HG02571 (cell line): ENCODE measurements around the gene KRT5.

Experiments used
- ATAC-seq: cut with Tn5 transposase; IDR thresholded peaks from one replicate; pipeline ENCODE4 v1.9.1; 2021; ENCODE audit warnings: mild to moderate bottlenecking, moderate library complexity; ENCODE audit not compliant: unreplicated experiment

Gene KRT5

DNA sequence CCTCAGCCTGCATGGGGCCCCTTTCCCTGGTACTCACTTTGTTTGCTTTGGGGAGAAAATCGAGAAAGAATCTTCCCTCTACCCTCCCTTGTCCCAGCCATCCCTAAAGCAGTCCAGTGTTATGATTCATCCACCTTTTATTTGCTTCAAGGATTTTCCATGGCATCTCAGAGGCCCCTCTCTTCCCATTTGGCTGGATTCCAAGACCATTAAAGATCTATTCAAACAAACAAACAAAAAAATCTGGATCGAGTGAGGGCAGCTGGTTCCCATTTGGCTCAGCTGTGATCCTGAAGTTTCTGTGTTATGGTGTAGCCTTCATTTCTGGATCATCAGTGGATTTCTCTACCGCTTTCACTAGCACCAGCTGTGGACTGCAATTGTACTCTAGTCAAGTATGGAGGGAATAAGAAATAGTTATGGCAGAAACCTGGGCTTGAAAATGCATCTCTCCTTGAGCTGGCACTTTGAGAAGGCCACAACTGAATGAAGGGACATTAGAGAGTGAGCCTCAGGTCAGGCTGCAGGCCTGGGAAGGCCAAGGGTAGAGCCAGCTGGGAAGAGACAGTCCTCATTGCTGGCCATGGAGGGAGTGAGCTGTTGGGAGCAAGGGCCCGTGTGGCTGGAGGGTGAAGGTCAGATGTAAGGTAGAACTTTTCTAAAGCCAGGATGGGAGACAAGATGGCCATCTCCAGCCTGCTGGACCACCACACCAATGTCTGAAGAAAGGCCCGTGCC is 19.1 kb upstream of the KRT5 start:
- ATAC-seq, result no peak

- no peak for ATAC-seq
Observed at GRCh38 chr12:52537101-52537500, 16.9 kb upstream of the KRT5 start.

DNA sequence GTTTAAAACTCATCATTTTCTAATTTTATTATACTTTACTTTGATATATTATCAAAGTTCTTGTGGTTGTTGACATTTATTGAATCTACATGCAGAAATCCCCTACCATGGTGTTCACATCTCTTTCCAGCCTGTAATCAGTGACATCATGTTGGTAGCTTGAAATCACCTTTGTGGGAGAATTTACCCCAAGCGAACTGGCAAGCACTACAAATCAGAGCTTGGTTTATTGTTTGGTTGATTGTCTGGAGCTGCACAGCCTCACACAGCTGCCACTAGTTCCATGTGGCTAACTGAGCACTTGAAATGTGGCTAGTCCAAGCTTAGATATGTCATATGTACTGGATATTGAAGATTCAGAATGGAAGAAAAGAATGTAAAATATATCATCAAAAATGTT is 15.4 kb upstream of the KRT5 start:
- ATAC-seq, result no peak

GRCh38 chr12:52534482-52534881 is 14.3 kb upstream of the KRT5 start:
- ATAC-seq, result no peak

- ATAC-seq, result no peak
Observed at GRCh38 chr12:52533686-52534470, 13.7 kb upstream of the KRT5 start.

- ATAC-seq, result no peak
Observed at GRCh38 chr12:52532636-52533035, 12.4 kb upstream of the KRT5 start.

GRCh38 chr12:52531566-52532300 is 11.5 kb upstream of the KRT5 start:
- no peak for ATAC-seq

DNA sequence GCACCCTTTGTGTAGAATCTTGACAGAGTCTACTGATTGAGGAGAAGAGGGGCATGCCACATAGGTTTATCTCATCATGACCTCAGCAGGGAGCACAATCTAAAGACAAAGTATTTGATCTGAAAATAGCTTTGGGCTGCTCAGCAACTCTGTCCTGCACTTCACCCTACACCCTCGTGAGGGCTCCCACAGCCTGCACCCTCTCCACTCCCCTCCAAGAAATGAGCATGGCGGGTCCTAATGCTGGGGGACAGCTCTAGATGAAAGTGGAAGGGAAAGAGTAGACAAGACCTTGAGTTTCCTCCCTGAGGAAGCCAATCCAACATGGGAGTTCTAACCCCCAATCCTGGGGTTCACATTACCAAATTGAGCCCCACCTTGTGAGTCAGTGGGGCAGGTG is 10.7 kb upstream of the KRT5 start:
- ATAC-seq, result no peak

GRCh38 chr12:52530366-52530765 is 10.2 kb upstream of the KRT5 start:
- no peak for ATAC-seq

- ATAC-seq, result no peak
Observed at GRCh38 chr12:52529846-52530245, 9.7 kb upstream of the KRT5 start.

DNA sequence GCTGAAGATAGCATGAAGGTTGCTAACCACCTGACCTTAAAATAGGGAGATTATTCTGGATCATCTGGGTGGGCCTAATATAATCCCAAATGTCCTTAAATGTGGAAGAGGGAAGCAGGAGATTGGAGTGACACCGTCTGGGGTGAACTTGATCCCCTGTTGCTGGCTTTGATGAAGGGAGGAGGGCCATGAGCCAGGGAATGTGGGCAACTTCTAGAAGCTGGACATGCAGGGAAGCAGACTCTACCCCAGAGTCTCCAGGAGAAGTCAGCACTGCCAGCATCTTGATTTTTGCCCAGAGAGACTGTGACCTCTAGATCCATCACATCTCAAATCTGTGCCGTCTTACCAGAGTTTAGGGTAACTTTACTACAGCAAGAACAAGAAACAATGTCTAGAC is 9.2 kb upstream of the KRT5 start:
- no peak for ATAC-seq

DNA sequence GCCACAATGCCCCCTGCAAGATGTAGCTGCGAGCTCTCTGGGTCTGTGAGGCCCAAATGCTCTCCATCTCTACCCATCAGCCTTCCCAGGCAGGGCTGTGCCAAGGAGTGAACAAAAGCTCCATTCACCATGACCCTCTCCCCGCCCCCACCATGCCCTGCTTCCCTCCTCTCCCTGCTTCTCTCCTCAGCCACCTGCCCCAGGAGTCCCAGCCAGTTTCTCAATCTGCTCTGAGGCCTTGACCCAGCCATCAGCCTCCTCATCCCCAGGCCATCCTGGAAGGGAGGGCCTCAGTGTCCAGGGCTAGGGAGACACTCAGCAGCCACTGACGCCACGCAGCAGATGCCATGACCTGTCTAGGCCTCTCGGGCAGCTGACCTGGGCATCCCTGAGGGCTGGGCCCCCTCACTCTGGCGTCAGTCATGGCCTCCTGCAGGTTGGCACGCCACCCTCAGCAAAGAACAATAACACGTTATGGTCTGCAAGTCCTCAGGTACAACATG is 8.5 kb upstream of the KRT5 start:
- no peak for ATAC-seq

GRCh38 chr12:52527121-52527800 is 7.1 kb upstream of the KRT5 start:
- no peak for ATAC-seq

DNA sequence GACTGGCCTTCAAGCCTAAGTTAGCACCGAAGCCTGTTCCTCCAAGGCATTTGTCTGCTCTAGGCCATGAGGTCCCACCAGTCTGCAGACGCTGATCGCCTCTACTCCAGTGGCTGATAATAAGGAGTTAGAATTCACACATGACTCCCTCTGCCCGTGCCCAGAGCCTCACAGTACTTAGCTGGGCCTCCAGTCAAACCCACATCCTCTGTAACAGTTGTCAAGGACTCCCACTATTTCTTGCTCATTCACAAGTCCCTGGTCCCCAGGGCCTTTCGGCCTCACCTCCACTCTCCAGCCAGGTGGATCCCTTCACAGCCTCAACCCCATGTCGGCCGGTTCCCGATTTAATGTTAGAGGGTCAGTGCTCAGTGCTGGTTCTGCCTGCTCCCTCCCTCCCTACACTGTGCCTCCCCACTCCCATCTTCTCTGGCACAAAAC is 6.3 kb upstream of the KRT5 start:
- no peak for ATAC-seq

DNA sequence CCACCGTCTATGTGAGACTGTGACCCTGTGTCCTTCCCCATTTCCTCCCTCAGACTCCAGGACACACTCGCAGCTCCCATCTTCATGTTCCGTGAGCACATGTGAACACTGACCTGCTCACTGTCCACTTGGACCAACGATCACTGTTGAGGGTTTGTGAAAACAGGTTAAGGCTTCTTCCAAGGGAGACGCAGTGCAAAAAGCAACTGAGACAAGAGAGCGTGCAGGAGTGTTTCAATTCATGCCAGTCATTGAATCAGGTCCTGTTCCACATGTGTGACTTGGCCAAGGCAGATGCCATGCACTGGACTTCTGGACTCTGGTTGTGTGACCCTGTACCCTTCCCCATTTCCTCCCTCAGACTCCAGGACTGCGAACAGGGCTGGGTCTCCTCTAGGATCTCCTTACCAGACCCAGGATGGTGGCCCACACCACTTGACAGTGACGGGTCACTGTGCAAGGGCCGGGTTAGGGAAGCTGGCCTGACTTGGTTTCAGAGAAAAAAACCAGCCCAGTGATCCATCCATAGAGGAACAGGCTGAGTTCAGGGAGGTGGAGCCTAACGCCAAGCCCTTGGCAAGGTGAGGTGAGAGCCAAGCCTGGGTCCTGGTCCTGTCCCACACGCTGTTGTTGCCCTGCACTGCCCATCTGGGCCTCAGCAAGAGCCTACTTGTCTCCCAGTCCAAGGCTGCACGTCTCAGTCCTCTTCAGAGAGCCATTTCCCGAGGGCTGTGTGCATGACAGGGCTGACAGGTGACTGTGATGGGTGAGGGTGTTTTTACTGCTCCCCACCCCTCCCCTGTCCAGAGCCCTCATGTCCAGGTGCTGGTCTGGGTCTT is 5.7 kb upstream of the KRT5 start:
- ATAC-seq, result no peak

DNA sequence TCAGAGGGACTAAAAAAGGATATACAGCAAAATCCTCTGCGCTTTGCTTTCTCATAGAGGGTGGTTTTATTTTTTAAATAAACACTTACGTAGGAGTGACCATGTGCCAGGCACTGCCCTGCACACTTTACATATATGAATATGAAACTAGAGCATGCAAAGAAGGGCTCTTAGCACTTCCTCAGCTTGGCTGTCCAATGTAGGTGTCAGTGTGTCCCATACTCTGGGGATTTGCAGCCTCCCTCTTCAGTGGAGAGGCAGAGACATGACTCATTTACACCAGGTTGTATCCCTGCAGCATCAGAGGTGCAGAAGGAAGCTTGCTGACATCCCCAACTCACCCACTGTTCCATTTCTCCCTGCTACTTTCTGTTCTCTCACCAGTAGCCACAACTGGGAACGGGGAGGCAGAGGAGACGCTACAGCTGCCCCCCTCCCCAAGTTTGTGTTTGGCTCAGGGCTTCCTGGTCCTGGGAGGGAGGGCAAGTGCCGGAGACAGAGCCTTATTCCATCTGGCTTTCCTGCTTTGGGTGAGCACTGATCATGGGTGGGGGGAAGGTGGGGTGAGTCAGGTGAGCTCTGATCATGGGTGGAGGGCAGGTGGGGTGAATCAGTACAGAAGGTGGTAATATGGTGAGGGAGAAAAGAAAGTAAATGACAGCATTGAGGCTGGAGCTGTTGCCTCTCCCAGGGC is 4.9 kb upstream of the KRT5 start:
- ATAC-seq, result no peak

DNA sequence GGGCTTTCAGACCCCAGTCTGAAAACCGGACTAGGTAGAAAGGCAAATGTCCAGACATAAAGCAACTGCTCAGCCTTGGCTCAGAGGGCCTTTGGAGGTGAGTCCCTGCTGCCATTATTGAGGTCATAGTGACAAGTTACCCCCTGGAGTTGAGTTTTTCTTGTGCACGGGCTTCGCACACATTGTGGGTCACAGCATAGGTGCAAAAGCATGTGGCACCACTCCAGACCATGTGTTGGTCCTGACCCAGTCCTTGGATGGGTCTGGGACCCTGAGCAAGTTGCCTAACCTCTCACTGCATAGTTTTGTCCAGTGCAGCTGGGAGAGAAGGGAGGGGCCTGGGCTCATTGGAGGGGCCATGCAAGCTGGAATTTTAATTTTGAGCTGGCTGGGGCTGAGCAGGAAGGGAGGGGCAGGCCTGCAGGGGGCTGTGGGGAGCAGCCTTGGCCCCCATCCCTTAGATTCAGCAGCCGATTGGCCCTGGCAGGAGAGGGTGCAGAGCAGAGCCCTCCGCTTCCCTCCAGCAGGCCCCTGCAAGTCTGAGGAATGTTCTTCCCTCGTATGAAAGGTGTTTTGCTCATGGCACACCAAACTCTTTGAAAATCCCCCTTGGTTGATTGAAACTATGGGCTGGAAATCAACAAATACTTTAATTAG is 4.2 kb upstream of the KRT5 start:
- ATAC-seq, result no peak

DNA sequence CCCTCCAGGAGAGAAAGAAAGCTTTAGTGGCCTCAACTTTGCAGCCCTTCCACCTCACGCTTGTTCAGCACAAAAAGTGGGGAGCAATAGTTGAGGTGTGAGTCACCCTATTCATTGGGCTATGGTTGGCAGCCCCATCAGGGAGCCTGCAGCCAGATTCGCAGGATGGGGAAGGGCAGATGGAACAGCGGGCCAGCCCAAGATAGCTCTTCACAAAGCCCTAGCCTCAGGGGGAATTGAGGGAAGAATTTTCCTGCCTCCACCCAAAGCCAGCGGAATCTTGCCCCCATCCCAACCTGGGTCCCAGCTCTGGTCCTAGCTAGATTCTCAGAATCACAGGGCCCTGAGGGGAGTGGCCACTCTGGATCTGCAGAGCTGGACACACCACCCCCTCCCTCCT is 3.6 kb upstream of the KRT5 start:
- ATAC-seq, result no peak
